Measurements from ENCODE around the gene NACA. TPM values are rescaled to one million over a fixed set of nuclear protein-coding genes. Genes with fewer than 3 reads are reported as not detected.

NACA gene
- total RNA-seq, result 966 and 1,037 TPM in 2 replicates

DNA sequence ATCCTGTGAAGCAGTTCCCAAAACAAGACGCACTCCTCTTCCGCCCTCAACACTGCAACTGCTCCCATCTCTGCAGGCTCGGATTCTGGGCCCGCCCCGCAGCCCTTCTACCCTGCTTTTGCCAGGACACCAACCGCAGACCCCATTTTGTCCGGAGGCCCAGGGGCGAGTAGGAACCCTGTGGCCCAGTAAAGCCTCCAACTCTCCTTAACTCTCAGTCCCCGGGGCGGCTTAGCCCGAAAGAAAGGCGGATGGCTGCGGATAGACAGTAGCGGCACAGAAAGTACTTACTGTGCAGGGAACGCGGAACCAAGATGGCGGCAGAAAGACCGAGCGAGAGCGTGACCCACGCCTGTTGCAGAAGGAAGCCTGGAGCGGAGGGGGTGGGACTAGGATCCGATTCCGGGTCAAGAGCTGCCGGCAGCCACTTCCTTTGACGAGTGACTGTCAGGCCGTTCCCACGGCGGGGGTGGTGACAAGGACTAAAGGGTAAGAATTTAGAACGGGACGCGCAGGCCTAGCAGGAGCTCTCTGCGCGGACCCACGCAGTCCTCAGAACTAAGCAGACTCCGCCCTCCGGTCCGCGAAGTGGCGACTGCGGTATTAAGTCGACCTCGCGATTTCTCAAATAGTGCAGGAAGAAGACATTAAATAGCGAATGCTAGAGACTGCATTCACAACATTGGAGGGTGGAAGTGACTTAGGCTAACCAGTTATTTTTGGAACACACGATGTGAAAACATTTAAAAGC is at the start of gene NACA:
Gene NACA (minus strand): TSS at position 328 of the 751 bp plus-strand sequence. CDS start 778 bp downstream, outside the sequence.

DNA sequence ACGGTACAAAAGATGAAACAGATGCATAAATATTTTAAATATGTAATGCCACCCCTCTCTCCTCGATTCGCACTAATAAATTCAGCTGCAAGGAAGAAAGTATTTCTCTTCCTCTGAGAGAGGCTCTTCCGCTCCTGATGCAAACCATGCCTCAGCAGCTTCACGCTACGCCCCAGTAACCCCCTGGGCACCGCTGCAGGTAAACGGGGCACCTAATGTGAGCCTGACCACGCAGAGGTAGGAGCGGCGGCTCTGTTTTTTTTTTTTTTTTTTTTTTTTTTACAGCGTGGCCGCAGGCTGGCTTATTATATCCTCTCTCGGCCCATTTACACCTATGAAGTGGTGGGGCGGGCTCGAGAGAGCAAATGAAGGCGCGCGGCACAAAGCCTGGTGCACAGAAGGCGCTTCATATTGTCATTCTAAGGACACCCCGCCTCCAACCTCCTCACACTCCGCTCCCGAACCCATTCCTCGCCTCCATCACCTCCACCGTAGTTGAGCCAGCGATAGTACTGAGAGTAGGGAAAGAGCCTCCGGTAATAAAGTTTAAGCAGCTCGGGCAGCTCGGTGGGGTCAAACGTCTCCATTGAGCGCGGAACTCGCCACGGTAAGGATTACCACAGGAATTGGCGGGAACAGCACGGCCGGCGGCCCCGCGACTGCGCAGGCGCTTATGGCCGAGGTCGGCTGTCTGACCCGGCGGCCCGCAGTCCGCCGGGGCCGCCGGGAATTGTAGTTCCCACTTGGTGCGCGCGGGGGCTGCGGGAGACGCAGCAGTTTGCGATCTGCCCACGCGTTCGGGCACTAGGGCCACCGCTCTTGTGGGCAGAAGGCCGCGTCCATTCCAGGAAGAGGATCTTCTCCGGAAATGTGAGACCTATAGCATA is 26.9 kb upstream of the NACA start, which contains the start of gene PRIM1:
Gene PRIM1 (minus strand): TSS at position 612 of the 887 bp plus-strand sequence. CDS start 25 bp downstream, at position 587.

DNA sequence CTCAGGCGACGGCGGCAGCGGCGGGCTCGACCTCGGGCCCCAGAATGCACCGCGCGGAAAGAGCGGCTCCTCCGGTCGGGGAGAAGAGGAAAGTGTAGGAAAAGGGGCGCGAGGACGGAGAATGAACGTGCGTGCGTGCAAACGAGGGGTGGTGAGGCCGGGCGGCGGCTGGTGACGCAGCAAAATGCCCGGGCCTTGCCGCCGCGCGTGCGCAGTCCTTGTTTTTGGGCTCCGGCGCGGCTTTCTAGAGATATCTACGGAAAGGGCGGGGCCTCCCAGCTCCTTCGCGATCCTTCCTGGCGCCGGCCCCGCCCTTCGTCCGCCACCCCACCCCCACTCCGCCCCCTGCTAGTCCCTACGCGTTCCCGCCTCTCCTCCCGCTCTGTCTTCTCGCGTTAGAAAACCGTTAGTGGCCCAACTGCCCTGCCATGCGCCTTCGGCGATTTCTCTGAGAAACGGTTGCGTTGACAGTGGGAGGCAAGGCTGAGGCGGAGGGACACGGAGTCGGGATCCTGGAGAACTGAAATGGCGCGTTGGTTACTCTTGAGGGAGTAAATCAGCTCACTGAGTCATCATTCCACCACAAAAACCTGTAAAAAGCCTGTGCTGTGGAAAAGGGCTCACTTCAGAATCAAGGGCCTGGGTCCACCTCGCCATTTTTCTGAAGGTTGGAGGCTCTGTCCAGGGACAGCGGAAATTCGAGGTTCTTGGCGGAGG is 36.8 kb downstream of the NACA start, which contains the start of gene PTGES3:
Gene PTGES3 (minus strand): TSS at position 156 of the 717 bp plus-strand sequence. CDS start 285 bp downstream, outside the sequence.

Other genes starting within 250 kb of the NACA start
- 0.13 and 0.20 TPM in 2 replicates for gene GLS2, start 237.1 kb downstream of the NACA start, total RNA-seq
- 26.2 and 27.9 TPM in 2 replicates for gene RBMS2, start 203.5 kb downstream of the NACA start, total RNA-seq
- gene BAZ2A, start 95.0 kb downstream of the NACA start, total RNA-seq, result 33.2 and 34.8 TPM in 2 replicates
- gene ATP5F1B, start 79.3 kb downstream of the NACA start, total RNA-seq, result 374 and 387 TPM in 2 replicates
- 70.5 and 89.9 TPM in 2 replicates for gene PTGES3, start 37.0 kb downstream of the NACA start, total RNA-seq
- gene PRIM1, start 27.0 kb upstream of the NACA start, total RNA-seq, result 3.6 and 4.0 TPM in 2 replicates
- 0.65 and 1.1 TPM in 2 replicates for gene HSD17B6, start 38.0 kb upstream of the NACA start, total RNA-seq
- not detected in 2 replicates for gene SDR9C7, start 209.1 kb upstream of the NACA start, total RNA-seq
- 0.13 and 0.17 TPM in 2 replicates for gene RDH16, start 232.3 kb upstream of the NACA start, total RNA-seq